K562 (cell line): Measurements from ENCODE around the gene HYAL3. TPM values are rescaled to one million over a fixed set of nuclear protein-coding genes. Genes with fewer than 3 reads are reported as not detected.

Source experiments
- ARHGAP35 ChIP-seq: fragments of 450-650 bp; IDR thresholded peaks from 2 replicates; pipeline ENCODE4 v1.6.1; 2018; ENCODE audit not compliant: partially characterized antibody
- CC2D1A ChIP-seq: fragments of 450-650 bp; IDR thresholded peaks from 2 replicates; pipeline ENCODE4 v1.6.1; 2017; ENCODE audit warnings: mild to moderate bottlenecking
- CREM ChIP-seq: IDR thresholded peaks from 2 replicates; pipeline ENCODE4 v1.6.1; 2014; ENCODE audit warnings: antibody characterized with exemption, low read depth
- DPF2 ChIP-seq: fragments of 450-650 bp; IDR thresholded peaks from 2 replicates; pipeline ENCODE4 v1.6.1; 2016
- E2F3 ChIP-seq: fragments of 250-450 bp; sonication (Bioruptor Pico); IDR thresholded peaks from 2 replicates; pipeline ENCODE4 v1.4.0; 2020; ENCODE audit warnings: mild to moderate bottlenecking
- FOXP4 ChIP-seq: sonication (generic); formaldehyde crosslinking; IDR thresholded peaks from 2 replicates; pipeline ENCODE4 v1.8.0; 2022; ENCODE audit warnings: mild to moderate bottlenecking, missing genetic modification reagents, borderline replicate concordance
- MBD2 ChIP-seq: sonication (generic); IDR thresholded peaks from 2 replicates; pipeline ENCODE4 v1.6.1; 2016; ENCODE audit warnings: low read depth, borderline replicate concordance
- MYNN ChIP-seq, 2 experiments: sonication (generic); formaldehyde crosslinking in 1 of 2; IDR thresholded peaks; 2 replicates each; pipeline versions ENCODE4 v1.5.0 to v1.6.1; 2016 to 2020; ENCODE audit warnings: antibody characterized with exemption in 1 of 2, missing genetic modification reagents in 1 of 2
- NFATC3 ChIP-seq: fragments of 450-650 bp; IDR thresholded peaks from 2 replicates; pipeline ENCODE4 v1.6.1; 2017; ENCODE audit warnings: mild to moderate bottlenecking
- POLR3A ChIP-seq: IDR thresholded peaks from 2 replicates; pipeline ENCODE4 v1.6.1; 2011; ENCODE audit warnings: borderline replicate concordance, mild to moderate bottlenecking, moderate library complexity; ENCODE audit not compliant: insufficient read length, insufficient read depth; ENCODE audit errors: extremely low read depth
- RBM39 ChIP-seq: fragments of 200-400 bp; formaldehyde crosslinking; optimal IDR thresholded peaks from 2 replicates; pipeline ENCODE3; 2018; ENCODE audit warnings: low read depth, low read length
- SIN3A ChIP-seq, 2 experiments: fragments of 150-350 bp in 1 of 2; IDR thresholded peaks; 2 replicates each; pipeline ENCODE4 v1.6.1; 2011 to 2016; ENCODE audit warnings: borderline replicate concordance in 2 of 2, low read depth in 2 of 2, low read length in 2 of 2, mild to moderate bottlenecking in 2 of 2, moderate library complexity in 2 of 2; ENCODE audit not compliant: control insufficient read depth in 1 of 2
- SMC3 ChIP-seq: conservative IDR thresholded peaks from 2 replicates; pipeline ENCODE4 v1.6.1; 2011; ENCODE audit warnings: low read depth, low read length, improper control_type of control experiment; ENCODE audit not compliant: insufficient read depth
- THAP12 ChIP-seq: fragments of 250-450 bp; sonication (Bioruptor Pico); IDR thresholded peaks from 2 replicates; pipeline ENCODE4 v1.9.0; 2021; ENCODE audit warnings: mild to moderate bottlenecking, inconsistent platforms
- TOE1 ChIP-seq, 2 experiments: fragments of 450-650 bp in 1 of 2; sonication (generic) in 1 of 2; formaldehyde crosslinking in 1 of 2; IDR thresholded peaks; 2 replicates each; pipeline versions ENCODE4 v1.7.1 to v1.8.0; 2016 to 2022; ENCODE audit warnings: borderline replicate concordance in 2 of 2, mild to moderate bottlenecking in 2 of 2, antibody characterized with exemption in 1 of 2, inconsistent platforms in 1 of 2, low read depth in 1 of 2, missing genetic modification reagents in 1 of 2, moderate library complexity in 1 of 2
- ZBTB1 ChIP-seq: sonication (generic); formaldehyde crosslinking; IDR thresholded peaks from 2 replicates; pipeline ENCODE4 v1.8.1; 2023; ENCODE audit warnings: missing genetic modification reagents, low read depth, mild to moderate bottlenecking, borderline replicate concordance
- ZC3H11A ChIP-seq: IDR thresholded peaks from 2 replicates; pipeline ENCODE4 v1.6.1; 2012; ENCODE audit warnings: low read depth, low read length, improper control_type of control experiment
- ZKSCAN1 ChIP-seq: fragments of 150-350 bp; IDR thresholded peaks from 2 replicates; pipeline ENCODE4 v1.6.1; 2016; ENCODE audit warnings: low read depth, low read length
- ZNF354B ChIP-seq: fragments of 250-450 bp; sonication (Bioruptor Pico); IDR thresholded peaks from 2 replicates; pipeline ENCODE4 v1.4.0; 2020
- ZNF511 ChIP-seq: sonication (generic); formaldehyde crosslinking; IDR thresholded peaks from 2 replicates; pipeline ENCODE4 v1.8.0; 2022; ENCODE audit warnings: mild to moderate bottlenecking, missing genetic modification reagents
- ZNF512 ChIP-seq: IDR thresholded peaks from 2 replicates; pipeline ENCODE4 v1.6.1; 2016; ENCODE audit warnings: missing genetic modification characterization, missing compliant biosample characterization
- ZNF668 ChIP-seq: fragments of 250-450 bp; sonication (Bioruptor Pico); IDR thresholded peaks from 2 replicates; pipeline ENCODE4 v1.8.0; 2022; ENCODE audit warnings: mild to moderate bottlenecking, inconsistent platforms
- polyA plus RNA-seq, 8 experiments: library from polyadenylated mRNA; depleted of rRNA in 4 of 8; stranded (reverse) in 5 of 8; unstranded in 3 of 8; fragments of >200 nt; fragmentation: Nextera tagmentation in 2 of 8; fragmentation: Illumina TruSeq in 1 of 8; extraction: Ambion mirVana in 2 of 8; extraction: Trizol in 1 of 8; gene quantifications; 2 replicates each; pipeline versions ENCODE4 v1.2.1 to v1.2.3, GENCODE V29; 2011 to 2014; ENCODE audit warnings: inconsistent platforms in 1 of 8, missing spikeins in 1 of 8
- total RNA-seq, 7 experiments: library from RNA; depleted of rRNA in 6 of 7; stranded (reverse); fragments of >200 nt in 6 of 7; fragmentation: Illumina TruSeq in 2 of 7; extraction: Trizol in 2 of 7; gene quantifications; 2 replicates each; pipeline versions ENCODE4 v1.2.1 to v1.2.3, GENCODE V29; 2011 to 2021; ENCODE audit warnings: low replicate concordance in 1 of 7

HYAL3 gene
- total and polyA plus RNA-seq, 9 of the 15 experiments (the other 6 are each of a cell fraction or from before 2014, with no cell fraction given) = 0.38 to 9.1 (median 6.8) TPM

- TF ChIP-seq ZNF512 (tag) = no peak
- no peak for TF ChIP-seq SMC3
- no peak for TF ChIP-seq ZNF668
- TF ChIP-seq ARHGAP35 = no peak
- no peak for TF ChIP-seq RBM39
- TF ChIP-seq FOXP4 = no peak
- TF ChIP-seq TOE1 (IDR thresholded peaks at IDR 0.05; ENCODE audit: borderline replicate concordance) = no peak
- TF ChIP-seq TOE1 (CRISPR knock-in tag; IDR thresholded peaks at IDR 0.05; ENCODE audit: borderline replicate concordance, low read depth) = no peak
- TF ChIP-seq E2F3 (CRISPR knock-in tag) = no peak
- TF ChIP-seq MYNN (IDR thresholded peaks at IDR 0.05) = no peak
- TF ChIP-seq MYNN (CRISPR knock-in tag; IDR thresholded peaks at IDR 0.05) = no peak
- no peak for TF ChIP-seq DPF2
- no peak for TF ChIP-seq ZNF511 (CRISPR knock-in tag)
- no peak for TF ChIP-seq POLR3A
- TF ChIP-seq CC2D1A = no peak
- no peak for TF ChIP-seq ZKSCAN1
- no peak for TF ChIP-seq NFATC3
- TF ChIP-seq CREM = peak; percentile 92
- TF ChIP-seq THAP12 (CRISPR knock-in tag) = no peak
- no peak for TF ChIP-seq ZNF354B (CRISPR knock-in tag)
- peak; percentile 81 to 90; a peak in 2 of 4 replicates for TF ChIP-seq SIN3A (IDR thresholded peaks at IDR 0.05; ENCODE audit: borderline replicate concordance in 2 of 2, control insufficient read depth in 1 of 2, low read depth in 2 of 2, low read length in 2 of 2)
- TF ChIP-seq ZC3H11A = no peak
- 0 out of 2 replicates have a peak, but pooled peaks have one; percentile 44 for TF ChIP-seq ZBTB1
- peak; percentile 75; the same call in 1 of the 2 replicates for TF ChIP-seq MBD2
Measured at GRCh38 chr3:50327943-50328691, 28.9 kb upstream of the HYAL3 start, which contains the start of gene TUSC2 (continued).
